Mucosa of rectum (tissue), 2 donors: ENCODE results near the gene TNFRSF14.

Experiments used
- H3K27ac ChIP-seq, 2 donors: one replicate each; pipeline ENCODE4 v1.7.0; 2013; ENCODE audit warnings: inconsistent platforms in 2 of 2, low read depth in 2 of 2, low read length in 2 of 2
- H3K27me3 ChIP-seq, 2 donors: one replicate each; pipeline ENCODE4 v1.7.0; 2013; ENCODE audit warnings: low read length in 2 of 2; ENCODE audit not compliant: control insufficient read depth in 2 of 2, insufficient read depth in 2 of 2
- H3K36me3 ChIP-seq, 2 donors: one replicate each; pipeline ENCODE4 v1.7.0; 2013; ENCODE audit warnings: low read length in 2 of 2; ENCODE audit not compliant: control insufficient read depth in 2 of 2, insufficient read depth in 2 of 2
- H3K4me1 ChIP-seq, 2 donors: one replicate each; pipeline ENCODE4 v1.7.0; 2013; ENCODE audit warnings: low read length in 2 of 2, mild to moderate bottlenecking in 1 of 2; ENCODE audit not compliant: control insufficient read depth in 2 of 2, insufficient read depth in 2 of 2
- H3K4me3 ChIP-seq, 2 donors: one replicate each; pipeline ENCODE4 v1.7.0; 2013; ENCODE audit warnings: low read length in 2 of 2
- H3K9ac ChIP-seq, 2 donors: one replicate each; pipeline ENCODE4 v1.7.0; 2013; ENCODE audit warnings: low read length in 2 of 2, low read depth in 1 of 2, mild to moderate bottlenecking in 1 of 2
- H3K9me3 ChIP-seq, 2 donors: one replicate each; pipeline ENCODE4 v1.7.0; 2013; ENCODE audit warnings: low read length in 2 of 2; ENCODE audit not compliant: control insufficient read depth in 2 of 2
- donor health status: healthy.
- donor health status: Normal muscosa, but diverticular disease.

TNFRSF14 gene

GRCh38 chr1:2537784-2538115, 18.4 kb upstream of the TNFRSF14 start:
- Histone ChIP-seq H3K4me3 (no peak overlapping the region), H3K9ac (no peak overlapping the region), H3K27me3 (peaks cover 3 to 15% of the 10 kb centered on the region in 2 donors), H3K36me3 (no peaks in the 10 kb centered on the region), H3K9me3 (no peaks in the 10 kb centered on the region), H3K27ac (no peak overlapping the region), H3K4me1 (peaks cover 30 to 38% of the 10 kb centered on the region in 2 donors)

- Histone ChIP-seq H3K36me3 (no peaks in the 10 kb centered on the region), H3K4me3 (no peak overlapping the region), H3K4me1 (peaks cover 30 to 38% of the 10 kb centered on the region in 2 donors), H3K9me3 (no peaks in the 10 kb centered on the region), H3K27ac (no peak overlapping the region), H3K27me3 (peaks cover 0 to 15% of the 10 kb centered on the region in 2 donors), H3K9ac (no peak overlapping the region)
Measured at GRCh38 chr1:2538376-2538775, 17.8 kb upstream of the TNFRSF14 start.

- H3K9me3 ChIP-seq = no peaks in the 10 kb centered on the region
- no peaks in the 10 kb centered on the region for H3K36me3 ChIP-seq
- no peak overlapping the region for H3K27ac ChIP-seq
- peaks cover 32 to 40% of the 10 kb centered on the region in 2 donors for H3K4me1 ChIP-seq
- no peak overlapping the region for H3K4me3 ChIP-seq
- peaks cover 0 to 15% of the 10 kb centered on the region in 2 donors for H3K27me3 ChIP-seq
- H3K9ac ChIP-seq = no peak overlapping the region
Measured at GRCh38 chr1:2538872-2539271, 17.3 kb upstream of the TNFRSF14 start.

- H3K9me3 ChIP-seq = no peaks in the 10 kb centered on the region
- no peak overlapping the region for H3K9ac ChIP-seq
- no peak overlapping the region for H3K4me3 ChIP-seq
- no peaks in the 10 kb centered on the region for H3K36me3 ChIP-seq
- H3K4me1 ChIP-seq = peaks cover 35 to 42% of the 10 kb centered on the region in 2 donors
- no peak overlapping the region for H3K27ac ChIP-seq
- H3K27me3 ChIP-seq = peaks cover 0 to 15% of the 10 kb centered on the region in 2 donors
Measured at GRCh38 chr1:2539312-2539907, 16.8 kb upstream of the TNFRSF14 start.

GRCh38 chr1:2540816-2541492, 15.2 kb upstream of the TNFRSF14 start:
- H3K27ac ChIP-seq = peak overlapping the region in 1 of 2 donors; percentile 23
- H3K4me3 ChIP-seq = no peak overlapping the region
- H3K27me3 ChIP-seq = peaks cover 0 to 9% of the 10 kb centered on the region in 2 donors
- no peak overlapping the region for H3K9ac ChIP-seq
- peaks cover 37 to 38% of the 10 kb centered on the region in 2 donors for H3K4me1 ChIP-seq
- H3K36me3 ChIP-seq = no peaks in the 10 kb centered on the region
- no peaks in the 10 kb centered on the region for H3K9me3 ChIP-seq

GRCh38 chr1:2541619-2542245, 14.4 kb upstream of the TNFRSF14 start:
- peak overlapping the region in 1 of 2 donors; percentile 23 for H3K27ac ChIP-seq
- peaks cover 0 to 5% of the 10 kb centered on the region in 2 donors for H3K27me3 ChIP-seq
- H3K9ac ChIP-seq = no peak overlapping the region
- H3K4me1 ChIP-seq = peaks cover 39% of the 10 kb centered on the region in 2 donors
- H3K9me3 ChIP-seq = no peaks in the 10 kb centered on the region
- no peak overlapping the region for H3K4me3 ChIP-seq
- H3K36me3 ChIP-seq = no peaks in the 10 kb centered on the region

- Histone ChIP-seq H3K9ac (no peak overlapping the region), H3K27me3 (peaks cover 0 to 5% of the 10 kb centered on the region in 2 donors)
Measured at GRCh38 chr1:2542246-2542915, 13.8 kb upstream of the TNFRSF14 start.

GRCh38 chr1:2543543-2544092, 12.6 kb upstream of the TNFRSF14 start:
- H3K4me1 ChIP-seq = peaks cover 44 to 50% of the 10 kb centered on the region in 2 donors
- no peak overlapping the region for H3K4me3 ChIP-seq
- H3K27me3 ChIP-seq = peaks cover 0 to 3% of the 10 kb centered on the region in 2 donors
- H3K9me3 ChIP-seq = no peaks in the 10 kb centered on the region
- no peaks in the 10 kb centered on the region for H3K36me3 ChIP-seq
- no peak overlapping the region for H3K9ac ChIP-seq
- no peak overlapping the region for H3K27ac ChIP-seq

More at GRCh38 chr1:2542246-2542915, 13.8 kb upstream of the TNFRSF14 start:
- Histone ChIP-seq H3K4me3 (no peak overlapping the region), H3K27ac (peak overlapping the region in 1 of 2 donors; percentile 23), H3K4me1 (peaks cover 37 to 38% of the 10 kb centered on the region in 2 donors), H3K9me3 (no peaks in the 10 kb centered on the region), H3K36me3 (no peaks in the 10 kb centered on the region)

- Histone ChIP-seq H3K27ac (peak overlapping the region in 1 of 2 donors; percentile 32), H3K4me3 (no peak overlapping the region), H3K9ac (no peak overlapping the region), H3K36me3 (no peaks in the 10 kb centered on the region), H3K27me3 (peaks cover 0 to 3% of the 10 kb centered on the region in 2 donors), H3K9me3 (no peaks in the 10 kb centered on the region), H3K4me1 (peaks cover 49 to 55% of the 10 kb centered on the region in 2 donors)
Measured at GRCh38 chr1:2544093-2544874, 11.9 kb upstream of the TNFRSF14 start.
